OCI-LY3 (cell line): ENCODE measurements around the gene BAIAP2L1.

Source experiments
- EZH2phosphoT487 ChIP-seq: fragments of 200-600 bp; shearing (Covaris generic); IDR thresholded peaks from 2 replicates; pipeline ENCODE4 v1.6.1; 2018; ENCODE audit warnings: antibody characterized with exemption, mixed run types, low read depth
- TF ChIP-seq, protein P1 (sequence below): fragments of 200-600, 300-600 bp; sonication (generic); IDR thresholded peaks from 2 replicates; pipeline ENCODE4 v1.5.1; 2014; ENCODE audit warnings: antibody characterized with exemption, low read length, low read depth

DNA sequence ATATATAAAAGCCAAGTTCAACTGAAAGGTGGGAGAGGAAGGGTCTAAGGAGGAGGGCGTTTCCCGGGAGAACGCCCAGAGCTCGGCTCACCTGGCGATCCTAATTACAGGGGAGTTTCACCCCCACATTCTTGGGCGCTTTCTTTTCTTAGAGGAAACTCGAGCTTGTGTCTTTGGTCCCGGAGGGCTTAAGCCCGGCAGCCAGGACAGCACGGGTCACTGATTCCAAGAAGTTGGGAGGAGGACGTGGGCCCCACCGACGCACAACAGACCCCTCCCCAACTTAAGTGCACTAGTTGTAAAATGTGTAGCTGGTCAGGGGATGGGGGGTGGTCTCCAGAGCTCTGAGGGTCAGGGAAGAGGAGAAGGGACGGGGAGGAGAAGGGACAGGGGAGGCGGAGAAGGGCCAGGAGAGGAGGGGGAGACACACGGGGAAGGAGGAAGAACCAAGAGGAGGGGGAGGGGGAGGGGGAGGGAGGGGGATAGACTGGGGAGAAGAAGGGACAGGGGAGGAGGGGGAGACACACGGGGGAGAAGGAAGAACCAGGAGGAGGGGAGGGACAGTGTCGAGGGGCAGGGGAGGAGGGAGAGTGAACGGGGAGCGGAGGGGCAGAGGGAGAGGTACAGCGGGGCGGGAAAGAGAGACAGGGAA is 874 bp downstream of the BAIAP2L1 start:
- TF ChIP-seq, protein P1, sequence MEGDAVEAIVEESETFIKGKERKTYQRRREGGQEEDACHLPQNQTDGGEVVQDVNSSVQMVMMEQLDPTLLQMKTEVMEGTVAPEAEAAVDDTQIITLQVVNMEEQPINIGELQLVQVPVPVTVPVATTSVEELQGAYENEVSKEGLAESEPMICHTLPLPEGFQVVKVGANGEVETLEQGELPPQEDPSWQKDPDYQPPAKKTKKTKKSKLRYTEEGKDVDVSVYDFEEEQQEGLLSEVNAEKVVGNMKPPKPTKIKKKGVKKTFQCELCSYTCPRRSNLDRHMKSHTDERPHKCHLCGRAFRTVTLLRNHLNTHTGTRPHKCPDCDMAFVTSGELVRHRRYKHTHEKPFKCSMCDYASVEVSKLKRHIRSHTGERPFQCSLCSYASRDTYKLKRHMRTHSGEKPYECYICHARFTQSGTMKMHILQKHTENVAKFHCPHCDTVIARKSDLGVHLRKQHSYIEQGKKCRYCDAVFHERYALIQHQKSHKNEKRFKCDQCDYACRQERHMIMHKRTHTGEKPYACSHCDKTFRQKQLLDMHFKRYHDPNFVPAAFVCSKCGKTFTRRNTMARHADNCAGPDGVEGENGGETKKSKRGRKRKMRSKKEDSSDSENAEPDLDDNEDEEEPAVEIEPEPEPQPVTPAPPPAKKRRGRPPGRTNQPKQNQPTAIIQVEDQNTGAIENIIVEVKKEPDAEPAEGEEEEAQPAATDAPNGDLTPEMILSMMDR = no peak
- no peak for TF ChIP-seq EZH2phosphoT487
